ENCODE results near the gene SPEN.
"Not testable (repeated sequence)": the region's sequence is repeated elsewhere in the genome, so short reads cannot be mapped to it uniquely, and the experiment has no call there.

Gene SPEN

DNA sequence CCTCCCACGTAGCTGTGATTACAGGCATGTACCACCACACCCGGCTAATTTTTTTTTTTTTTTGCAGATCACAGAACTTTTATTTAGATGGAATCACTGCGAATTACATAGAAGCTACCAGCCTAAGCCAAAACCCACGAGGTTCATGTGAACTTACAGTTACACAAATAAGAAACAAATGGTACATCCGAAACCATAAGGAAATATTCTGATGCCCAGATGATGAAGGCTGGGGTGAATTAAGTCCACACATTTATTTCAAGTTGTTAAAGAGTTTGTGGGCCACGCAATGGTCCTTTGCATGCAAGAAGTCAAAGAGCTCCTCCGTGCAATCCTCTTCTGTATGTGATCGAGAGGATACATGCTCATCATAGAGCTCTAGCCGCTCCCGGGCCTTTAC, 40.4 kb upstream of the SPEN start:
- H3K4me3 ChIP-seq (ENCODE audit: low read depth, low read length) = no peak overlapping the region
- no peaks in the 10 kb centered on the region for H3K9me3 ChIP-seq (ENCODE audit: control insufficient read depth, insufficient read depth, low read depth, low read length)
- ChIA-PET POLR2A (interaction anchor here (1.0 kb wide), 1 partner anchor 27 kb away, joined by 3 read pairs; no protein-coding TSS in a partner anchor), CTCF (interaction anchor here (0.9 kb wide), 1 partner anchor 130 kb away, joined by 3 read pairs; no protein-coding TSS in a partner anchor)
- no peak overlapping the region for H3K27ac ChIP-seq (ENCODE audit: extremely low read depth, low read depth, low read length)
- H3K4me1 ChIP-seq (ENCODE audit: control insufficient read depth, insufficient read depth, low read length) = no peaks in the 10 kb centered on the region
- H3K36me3 ChIP-seq (ENCODE audit: control insufficient read depth in 2 of 2, insufficient read depth in 1 of 2, low read length in 2 of 2) = no peaks in the 10 kb centered on the region
- TF ChIP-seq, protein P1, sequence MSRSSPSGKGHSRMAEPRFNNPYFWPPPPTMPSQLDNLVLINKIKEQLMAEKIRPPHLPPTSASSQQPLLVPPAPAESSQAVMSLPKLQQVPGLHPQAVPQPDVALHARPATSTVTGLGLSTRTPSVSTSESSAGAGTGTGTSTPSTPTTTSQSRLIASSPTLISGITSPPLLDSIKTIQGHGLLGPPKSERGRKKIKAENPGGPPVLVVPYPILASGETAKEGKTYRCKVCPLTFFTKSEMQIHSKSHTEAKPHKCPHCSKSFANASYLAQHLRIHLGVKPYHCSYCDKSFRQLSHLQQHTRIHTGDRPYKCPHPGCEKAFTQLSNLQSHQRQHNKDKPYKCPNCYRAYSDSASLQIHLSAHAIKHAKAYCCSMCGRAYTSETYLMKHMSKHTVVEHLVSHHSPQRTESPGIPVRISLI (tag by site-specific recombination; IDR thresholded peaks at IDR 0.05) = no peak
- TF ChIP-seq, protein P2, sequence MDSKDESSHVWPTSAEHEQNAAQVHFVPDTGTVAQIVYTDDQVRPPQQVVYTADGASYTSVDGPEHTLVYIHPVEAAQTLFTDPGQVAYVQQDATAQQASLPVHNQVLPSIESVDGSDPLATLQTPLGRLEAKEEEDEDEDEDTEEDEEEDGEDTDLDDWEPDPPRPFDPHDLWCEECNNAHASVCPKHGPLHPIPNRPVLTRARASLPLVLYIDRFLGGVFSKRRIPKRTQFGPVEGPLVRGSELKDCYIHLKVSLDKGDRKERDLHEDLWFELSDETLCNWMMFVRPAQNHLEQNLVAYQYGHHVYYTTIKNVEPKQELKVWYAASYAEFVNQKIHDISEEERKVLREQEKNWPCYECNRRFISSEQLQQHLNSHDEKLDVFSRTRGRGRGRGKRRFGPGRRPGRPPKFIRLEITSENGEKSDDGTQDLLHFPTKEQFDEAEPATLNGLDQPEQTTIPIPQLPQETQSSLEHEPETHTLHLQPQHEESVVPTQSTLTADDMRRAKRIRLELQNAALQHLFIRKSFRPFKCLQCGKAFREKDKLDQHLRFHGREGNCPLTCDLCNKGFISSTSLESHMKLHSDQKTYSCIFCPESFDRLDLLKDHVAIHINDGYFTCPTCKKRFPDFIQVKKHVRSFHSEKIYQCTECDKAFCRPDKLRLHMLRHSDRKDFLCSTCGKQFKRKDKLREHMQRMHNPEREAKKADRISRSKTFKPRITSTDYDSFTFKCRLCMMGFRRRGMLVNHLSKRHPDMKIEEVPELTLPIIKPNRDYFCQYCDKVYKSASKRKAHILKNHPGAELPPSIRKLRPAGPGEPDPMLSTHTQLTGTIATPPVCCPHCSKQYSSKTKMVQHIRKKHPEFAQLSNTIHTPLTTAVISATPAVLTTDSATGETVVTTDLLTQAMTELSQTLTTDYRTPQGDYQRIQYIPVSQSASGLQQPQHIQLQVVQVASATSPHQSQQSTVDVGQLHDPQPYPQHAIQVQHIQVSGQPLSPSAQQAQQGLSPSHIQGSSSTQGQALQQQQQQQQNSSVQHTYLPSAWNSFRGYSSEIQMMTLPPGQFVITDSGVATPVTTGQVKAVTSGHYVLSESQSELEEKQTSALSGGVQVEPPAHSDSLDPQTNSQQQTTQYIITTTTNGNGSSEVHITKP (tag by site-specific recombination; IDR thresholded peaks at IDR 0.05) = 0 out of 2 replicates have a peak, but pooled peaks have one; percentile 21

DNA sequence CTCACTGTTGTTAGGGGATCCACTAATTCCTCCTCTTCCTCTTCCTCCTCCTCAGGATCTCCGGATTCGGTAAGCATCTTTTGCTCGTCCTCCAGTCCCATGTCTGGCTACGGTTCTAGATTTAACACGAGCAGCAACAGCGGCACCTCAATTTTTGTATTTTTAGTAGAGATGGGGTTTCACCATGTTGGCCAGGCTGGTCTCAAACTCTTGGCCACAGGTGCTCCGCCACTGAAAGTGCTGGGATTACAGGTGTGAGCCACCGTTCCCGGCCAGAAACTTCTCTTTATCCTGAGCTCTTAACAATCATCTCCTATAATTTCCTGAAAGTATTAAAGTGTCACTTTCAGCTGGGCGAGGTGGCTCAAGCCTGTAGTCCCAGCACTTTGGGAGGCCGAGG, 40.0 kb upstream of the SPEN start, which contains the start of gene UQCRHL:
TSS of gene UQCRHL (minus strand) at position 101 of the 400 bp plus-strand sequence. CDS start at position 101, 0 bp downstream.
- not testable (repeated sequence) for H3K27ac ChIP-seq (ENCODE audit: extremely low read depth, low read depth, low read length); H3K4me3 ChIP-seq (ENCODE audit: low read depth, low read length); H3K4me1 ChIP-seq (ENCODE audit: control insufficient read depth, insufficient read depth, low read length); H3K36me3 ChIP-seq (ENCODE audit: control insufficient read depth in 2 of 2, insufficient read depth in 1 of 2, low read length in 2 of 2); H3K9me3 ChIP-seq (ENCODE audit: control insufficient read depth, insufficient read depth, low read depth, low read length)
- POLR2A ChIA-PET = interaction anchor here (0.7 to 1.4 kb wide), 3 partner anchors 8 to 178 kb away, joined by 3 to 4 read pairs (median 3); no protein-coding TSS in a partner anchor
- CTCF ChIA-PET = interaction anchor here (0.7 to 0.9 kb wide), 2 partner anchors 129 to 130 kb away, joined by 3 read pairs; no protein-coding TSS in a partner anchor

DNA sequence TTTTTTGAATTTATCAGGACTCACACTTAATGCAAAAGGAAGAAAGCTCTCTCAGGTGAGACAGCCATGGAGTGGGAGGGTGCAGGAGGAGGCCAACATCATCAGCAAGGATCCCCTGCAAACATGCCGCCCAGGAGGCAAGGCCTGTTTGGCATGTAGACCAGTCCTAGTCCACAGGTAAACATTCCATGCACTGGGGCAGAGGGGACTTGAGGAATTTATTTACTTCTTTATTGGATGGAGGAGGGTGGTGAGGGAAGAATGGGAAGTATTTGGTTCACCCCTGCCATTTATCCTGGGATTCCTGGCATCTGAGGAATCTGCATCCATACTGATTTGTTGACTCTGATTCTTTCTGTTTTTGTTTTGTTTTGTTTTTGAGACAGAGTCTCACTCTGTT, 38.6 kb upstream of the SPEN start:
- CTCF ChIA-PET = interaction anchor here (1.0 kb wide), 1 partner anchor 17 kb away, joined by 5 read pairs; no protein-coding TSS in a partner anchor
- POLR2A ChIA-PET = interaction anchor here (1.3 to 1.4 kb wide), 2 partner anchors 9 to 10 kb away, joined by 3 read pairs; no protein-coding TSS in a partner anchor
- H3K27ac ChIP-seq (ENCODE audit: extremely low read depth, low read depth, low read length) = no peak overlapping the region
- H3K4me3 ChIP-seq (ENCODE audit: low read depth, low read length) = no peak overlapping the region
- no peak for TF ChIP-seq ZNF140 (tag by site-specific recombination; IDR thresholded peaks at IDR 0.05)
- TF ChIP-seq ZNF23 (tag by site-specific recombination; IDR thresholded peaks at IDR 0.05; ENCODE audit: borderline replicate concordance) = no peak
- no peak for TF ChIP-seq ZFP41 (tag by site-specific recombination; IDR thresholded peaks at IDR 0.05; ENCODE audit: borderline replicate concordance)
- TF ChIP-seq, protein P3, sequence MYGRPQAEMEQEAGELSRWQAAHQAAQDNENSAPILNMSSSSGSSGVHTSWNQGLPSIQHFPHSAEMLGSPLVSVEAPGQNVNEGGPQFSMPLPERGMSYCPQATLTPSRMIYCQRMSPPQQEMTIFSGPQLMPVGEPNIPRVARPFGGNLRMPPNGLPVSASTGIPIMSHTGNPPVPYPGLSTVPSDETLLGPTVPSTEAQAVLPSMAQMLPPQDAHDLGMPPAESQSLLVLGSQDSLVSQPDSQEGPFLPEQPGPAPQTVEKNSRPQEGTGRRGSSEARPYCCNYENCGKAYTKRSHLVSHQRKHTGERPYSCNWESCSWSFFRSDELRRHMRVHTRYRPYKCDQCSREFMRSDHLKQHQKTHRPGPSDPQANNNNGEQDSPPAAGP (tag by site-specific recombination; IDR thresholded peaks at IDR 0.05) = no peak
- TF ChIP-seq, protein P4, sequence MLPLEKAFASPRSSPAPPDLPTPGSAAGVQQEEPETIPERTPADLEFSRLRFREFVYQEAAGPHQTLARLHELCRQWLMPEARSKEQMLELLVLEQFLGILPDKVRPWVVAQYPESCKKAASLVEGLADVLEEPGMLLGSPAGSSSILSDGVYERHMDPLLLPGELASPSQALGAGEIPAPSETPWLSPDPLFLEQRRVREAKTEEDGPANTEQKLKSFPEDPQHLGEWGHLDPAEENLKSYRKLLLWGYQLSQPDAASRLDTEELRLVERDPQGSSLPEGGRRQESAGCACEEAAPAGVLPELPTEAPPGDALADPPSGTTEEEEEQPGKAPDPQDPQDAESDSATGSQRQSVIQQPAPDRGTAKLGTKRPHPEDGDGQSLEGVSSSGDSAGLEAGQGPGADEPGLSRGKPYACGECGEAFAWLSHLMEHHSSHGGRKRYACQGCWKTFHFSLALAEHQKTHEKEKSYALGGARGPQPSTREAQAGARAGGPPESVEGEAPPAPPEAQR (tag by site-specific recombination; IDR thresholded peaks at IDR 0.05) = no peak
- no peak for TF ChIP-seq ZNF214 (tag by site-specific recombination; IDR thresholded peaks at IDR 0.05; ENCODE audit: borderline replicate concordance)
- no peak for TF ChIP-seq ZNF266 (tag by site-specific recombination; IDR thresholded peaks at IDR 0.05; ENCODE audit: low read depth)
- no peak for TF ChIP-seq HOXA7 (CRISPR knock-in tag; IDR thresholded peaks at IDR 0.05; ENCODE audit: borderline replicate concordance)
- H3K36me3 ChIP-seq (ENCODE audit: control insufficient read depth in 2 of 2, insufficient read depth in 1 of 2, low read length in 2 of 2) = no peaks in the 10 kb centered on the region
- no peaks in the 10 kb centered on the region for H3K9me3 ChIP-seq (ENCODE audit: control insufficient read depth, insufficient read depth, low read depth, low read length)
- no peaks in the 10 kb centered on the region for H3K4me1 ChIP-seq (ENCODE audit: control insufficient read depth, insufficient read depth, low read length)
